ENCODE data around the gene NRXN3.

DNA sequence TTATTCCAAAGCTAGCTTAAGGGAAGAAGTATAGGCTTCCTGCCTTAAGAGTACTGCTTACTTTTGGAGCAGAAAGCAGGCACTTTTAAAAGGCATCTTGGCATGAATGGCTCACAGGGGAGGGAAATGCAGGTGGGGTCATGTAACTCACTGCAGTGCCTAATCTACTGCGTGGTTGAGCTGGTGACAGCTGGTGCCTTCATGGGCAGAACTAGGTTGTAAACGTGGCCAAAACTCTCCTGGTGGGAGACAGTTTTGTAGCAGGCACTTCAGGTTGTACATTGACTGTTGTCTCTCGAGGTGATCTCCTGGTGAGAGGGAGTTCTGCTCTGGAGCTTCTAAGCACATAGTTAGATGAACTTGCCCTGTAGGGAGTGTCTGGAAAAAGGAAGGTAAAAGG lies 1078.6 kb downstream of the NRXN3 start:
- TF ChIP-seq EZH2 (IDR thresholded peaks at IDR 0.05; ENCODE audit: borderline replicate concordance, low read length) = no peak
- TF ChIP-seq, protein P1, sequence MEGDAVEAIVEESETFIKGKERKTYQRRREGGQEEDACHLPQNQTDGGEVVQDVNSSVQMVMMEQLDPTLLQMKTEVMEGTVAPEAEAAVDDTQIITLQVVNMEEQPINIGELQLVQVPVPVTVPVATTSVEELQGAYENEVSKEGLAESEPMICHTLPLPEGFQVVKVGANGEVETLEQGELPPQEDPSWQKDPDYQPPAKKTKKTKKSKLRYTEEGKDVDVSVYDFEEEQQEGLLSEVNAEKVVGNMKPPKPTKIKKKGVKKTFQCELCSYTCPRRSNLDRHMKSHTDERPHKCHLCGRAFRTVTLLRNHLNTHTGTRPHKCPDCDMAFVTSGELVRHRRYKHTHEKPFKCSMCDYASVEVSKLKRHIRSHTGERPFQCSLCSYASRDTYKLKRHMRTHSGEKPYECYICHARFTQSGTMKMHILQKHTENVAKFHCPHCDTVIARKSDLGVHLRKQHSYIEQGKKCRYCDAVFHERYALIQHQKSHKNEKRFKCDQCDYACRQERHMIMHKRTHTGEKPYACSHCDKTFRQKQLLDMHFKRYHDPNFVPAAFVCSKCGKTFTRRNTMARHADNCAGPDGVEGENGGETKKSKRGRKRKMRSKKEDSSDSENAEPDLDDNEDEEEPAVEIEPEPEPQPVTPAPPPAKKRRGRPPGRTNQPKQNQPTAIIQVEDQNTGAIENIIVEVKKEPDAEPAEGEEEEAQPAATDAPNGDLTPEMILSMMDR (IDR thresholded peaks at IDR 0.05; ENCODE audit: low read length) = no peak

Data from OCI-LY1 (cell line).